Fibroblast of lung (primary cell): ENCODE data around the gene ENPP7. TPM values are rescaled to one million over a fixed set of nuclear protein-coding genes. Genes with fewer than 3 reads are reported as not detected.

Source experiments
- polyA plus RNA-seq, 2 donors: library from polyadenylated mRNA; depleted of rRNA in 1 of 2; stranded (reverse) in 1 of 2; unstranded in 1 of 2; fragments of >200 nt; gene quantifications; 2 replicates each; pipeline ENCODE4 v1.2.1, GENCODE V29; 2011 to 2012; ENCODE audit warnings: missing spikeins in 1 of 2
- total RNA-seq: library from RNA; depleted of rRNA; stranded (reverse); fragments of >200 nt; gene quantifications from 2 replicates; pipeline ENCODE4 v1.2.1, GENCODE V29; 2014

ENPP7 gene
- total and polyA plus RNA-seq, 2 donors (not counting 1 experiment from before 2014, with no cell fraction given) = not detected

Other genes starting within 250 kb of the ENPP7 start
- gene RBFOX3, start 119.9 kb upstream of the ENPP7 start, total RNA-seq = not detected in 2 replicates
- not detected in 2 replicates for gene RBFOX3, start 119.9 kb upstream of the ENPP7 start, polyA plus RNA-seq
- gene CBX2, start 47.2 kb downstream of the ENPP7 start, total RNA-seq = 0.83 and 1.3 TPM in 2 replicates
- gene CBX2, start 47.2 kb downstream of the ENPP7 start, polyA plus RNA-seq = 0.77 and 1.3 TPM in 2 replicates
- 3.3 and 4.0 TPM in 2 replicates for gene CBX8, start 66.1 kb downstream of the ENPP7 start, total RNA-seq
- gene CBX8, start 66.1 kb downstream of the ENPP7 start, polyA plus RNA-seq = 0.19 and 0.41 TPM in 2 replicates
- gene CBX4, start 108.5 kb downstream of the ENPP7 start, total RNA-seq = 11.0 and 13.4 TPM in 2 replicates
- 5.4 and 5.6 TPM in 2 replicates for gene CBX4, start 108.5 kb downstream of the ENPP7 start, polyA plus RNA-seq